Uterus (tissue), 4 donors: Measurements from ENCODE around the gene CPED1. TPM values are rescaled to one million over a fixed set of nuclear protein-coding genes. Genes with fewer than 3 reads are reported as not detected.

Experiments
- DNase-seq, 2 donors: peaks; one replicate each; pipeline ENCODE4 v3.0.0-alpha.2; 2019 to 2020
- H3K27ac ChIP-seq, 2 donors: fragments of 200-600 bp; sonication (generic); 1 replicate in 1 of 2; 2 replicates in 1 of 2; pipeline ENCODE4 v1.5.1; 2016 to 2018
- H3K27me3 ChIP-seq, 2 donors: fragments of 200-600 bp; sonication (generic); one replicate each; pipeline ENCODE4 v1.5.1; 2018 to 2019; ENCODE audit warnings: control low read depth in 1 of 2
- H3K36me3 ChIP-seq, 2 donors: fragments of 200-600 bp; sonication (generic); one replicate each; pipeline ENCODE4 v1.5.1; 2019; ENCODE audit warnings: control low read depth in 1 of 2
- H3K4me1 ChIP-seq, 2 donors: fragments of 200-600 bp; sonication (generic); one replicate each; pipeline ENCODE4 v1.5.1; 2018 to 2019; ENCODE audit warnings: control low read depth in 1 of 2
- H3K4me3 ChIP-seq, 2 donors: fragments of 200-600 bp; sonication (generic); 1 replicate in 1 of 2; 2 replicates in 1 of 2; pipeline ENCODE4 v1.5.1; 2018 to 2019; ENCODE audit warnings: mild to moderate bottlenecking in 1 of 2
- H3K9me3 ChIP-seq, 2 donors: fragments of 200-600 bp; sonication (generic); one replicate each; pipeline ENCODE4 v1.5.1; 2019; ENCODE audit warnings: control low read depth in 1 of 2
- CTCF ChIP-seq, 4 experiments: fragments of 200-600 bp in 2 of 4; fragments of 450-650 bp in 2 of 4; sonication (generic) in 2 of 4; IDR thresholded peaks; one replicate each; pipeline ENCODE4 v1.5.1; 2016 to 2019; ENCODE audit warnings: antibody characterized with exemption in 4 of 4, mild to moderate bottlenecking in 2 of 4, moderate library complexity in 1 of 4
- POLR2A ChIP-seq, 2 donors: fragments of 450-650 bp; IDR thresholded peaks; one replicate each; pipeline ENCODE4 v1.6.1; 2016; ENCODE audit warnings: antibody characterized with exemption in 2 of 2, mild to moderate bottlenecking in 1 of 2, moderate library complexity in 1 of 2
- intact Hi-C: fragments of 100-400 bp; cut with DNase I; formaldehyde crosslinking; loops from one replicate; pipeline ENCODE4 v1.15.1; 2023; ENCODE audit warnings: low total_unique reads
- total RNA-seq, 4 donors: library from RNA; depleted of rRNA in 3 of 4; stranded (reverse); fragments of >200 nt in 3 of 4; gene quantifications; one replicate each; pipeline versions ENCODE4 v1.1.0 to v1.2.4, GENCODE V29; 2014 to 2023
- donor health status: DM: yes; HTN: yes; CAD: no.

CPED1 gene
- total RNA-seq, 4 donors from 2014 or later = 47.4 to 194 (median 59.2) TPM

GRCh38 chr7:121126801-121127534 lies 138.5 kb downstream of the CPED1 start:
- H3K4me3 ChIP-seq = no peak overlapping the region
- intact Hi-C loops = no loop called here
- no peaks in the 10 kb centered on the region for H3K36me3 ChIP-seq
- no peaks in the 10 kb centered on the region for H3K27me3 ChIP-seq
- DNase-seq = no peak
- H3K9me3 ChIP-seq = no peaks in the 10 kb centered on the region
- H3K27ac ChIP-seq = no peak overlapping the region
- TF ChIP-seq CTCF (IDR thresholded peaks at IDR 0.05) = no peak
- no peak for TF ChIP-seq POLR2A (IDR thresholded peaks at IDR 0.05)
- no peaks in the 10 kb centered on the region for H3K4me1 ChIP-seq

- intact Hi-C loops = no loop called here
- TF ChIP-seq POLR2A (IDR thresholded peaks at IDR 0.05) = no peak
- no peak for TF ChIP-seq CTCF (IDR thresholded peaks at IDR 0.05)
- Histone ChIP-seq H3K36me3 (no peaks in the 10 kb centered on the region), H3K4me3 (no peak overlapping the region), H3K4me1 (no peaks in the 10 kb centered on the region), H3K9me3 (no peaks in the 10 kb centered on the region), H3K27ac (no peak overlapping the region), H3K27me3 (no peaks in the 10 kb centered on the region)
- no peak for DNase-seq
Measured at GRCh38 chr7:121132940-121133339, 144.4 kb downstream of the CPED1 start.

GRCh38 chr7:121133444-121133843 lies 144.9 kb downstream of the CPED1 start:
- TF ChIP-seq CTCF (IDR thresholded peaks at IDR 0.05) = no peak
- TF ChIP-seq POLR2A (IDR thresholded peaks at IDR 0.05) = no peak
- intact Hi-C loops = no loop called here
- no peaks in the 10 kb centered on the region for H3K9me3 ChIP-seq
- H3K4me1 ChIP-seq = no peaks in the 10 kb centered on the region
- no peak for DNase-seq
- no peaks in the 10 kb centered on the region for H3K36me3 ChIP-seq
- H3K27me3 ChIP-seq = no peaks in the 10 kb centered on the region
- H3K27ac ChIP-seq = no peak overlapping the region
- no peak overlapping the region for H3K4me3 ChIP-seq

GRCh38 chr7:121137580-121137979 lies 149.1 kb downstream of the CPED1 start:
- DNase-seq = no peak
- H3K9me3 ChIP-seq = no peaks in the 10 kb centered on the region
- intact Hi-C loops = no loop called here
- H3K4me3 ChIP-seq = no peak overlapping the region
- no peaks in the 10 kb centered on the region for H3K4me1 ChIP-seq
- no peak overlapping the region for H3K27ac ChIP-seq
- H3K27me3 ChIP-seq = no peaks in the 10 kb centered on the region
- H3K36me3 ChIP-seq = no peaks in the 10 kb centered on the region
- TF ChIP-seq CTCF (IDR thresholded peaks at IDR 0.05) (no peak), POLR2A (IDR thresholded peaks at IDR 0.05) (no peak)

GRCh38 chr7:121138262-121138933 lies 149.9 kb downstream of the CPED1 start:
- no peak for DNase-seq
- no peak overlapping the region for H3K27ac ChIP-seq
- H3K27me3 ChIP-seq = no peaks in the 10 kb centered on the region
- TF ChIP-seq CTCF (IDR thresholded peaks at IDR 0.05) = no peak
- TF ChIP-seq POLR2A (IDR thresholded peaks at IDR 0.05) = no peak
- no peaks in the 10 kb centered on the region for H3K36me3 ChIP-seq
- intact Hi-C loops = no loop called here
- H3K4me3 ChIP-seq = no peak overlapping the region
- no peaks in the 10 kb centered on the region for H3K4me1 ChIP-seq
- no peaks in the 10 kb centered on the region for H3K9me3 ChIP-seq
